Activated CD4-positive, alpha-beta memory T cell treated with anti-CD3 and anti-CD28 coated beads for 36 hours (primary cell): ENCODE measurements around the gene HNMT. TPM values are rescaled to one million over a fixed set of nuclear protein-coding genes. Genes with fewer than 3 reads are reported as not detected.
"Not testable (repeated sequence)": the region's sequence is repeated elsewhere in the genome, so short reads cannot be mapped to it uniquely, and the experiment has no call there.

Experiments
- CTCF ChIA-PET: fragments of 350-600 bp; sonication (Branson Sonifier 250); formaldehyde crosslinking; loops from one replicate; lab custom pipeline; 2021; ENCODE audit warnings: antibody characterized with exemption, inconsistent platforms; lab: Charles Lee
- POLR2A ChIA-PET: fragments of 350-600 bp; sonication (Branson Sonifier 250); formaldehyde crosslinking; loops from one replicate; lab custom pipeline; 2021; ENCODE audit warnings: antibody characterized with exemption; lab: Charles Lee
- DNase-seq: peaks from one replicate; pipeline ENCODE4 v3.0.0-alpha.2; 2020
- H3K27ac Mint-ChIP-seq: one replicate; pipeline ENCODE4 v1.8.0; 2021; ENCODE audit warnings: mixed read lengths
- H3K27me3 Mint-ChIP-seq: one replicate; pipeline ENCODE4 v1.8.0; 2021; ENCODE audit warnings: mixed read lengths
- H3K36me3 Mint-ChIP-seq: one replicate; pipeline ENCODE4 v1.8.0; 2021; ENCODE audit warnings: mixed read lengths
- H3K4me1 Mint-ChIP-seq: one replicate; pipeline ENCODE4 v1.8.0; 2021; ENCODE audit warnings: low read depth, mixed read lengths
- H3K4me3 Mint-ChIP-seq: one replicate; pipeline ENCODE4 v1.8.0; 2021; ENCODE audit warnings: mild to moderate bottlenecking, mixed read lengths
- H3K9me3 Mint-ChIP-seq: one replicate; pipeline ENCODE4 v1.8.0; 2021; ENCODE audit warnings: mixed read lengths
- intact Hi-C: fragments of 100-400 bp; cut with micrococcal nuclease; formaldehyde crosslinking; loops from one replicate; pipeline ENCODE4 v1.15.1; 2023
- total RNA-seq, 2 experiments: library from RNA; stranded (reverse); gene quantifications; one replicate each; pipeline ENCODE4 v1.2.3, GENCODE V29; 2021

HNMT gene
- total RNA-seq, 2 experiments from 2014 or later: not detected

DNA sequence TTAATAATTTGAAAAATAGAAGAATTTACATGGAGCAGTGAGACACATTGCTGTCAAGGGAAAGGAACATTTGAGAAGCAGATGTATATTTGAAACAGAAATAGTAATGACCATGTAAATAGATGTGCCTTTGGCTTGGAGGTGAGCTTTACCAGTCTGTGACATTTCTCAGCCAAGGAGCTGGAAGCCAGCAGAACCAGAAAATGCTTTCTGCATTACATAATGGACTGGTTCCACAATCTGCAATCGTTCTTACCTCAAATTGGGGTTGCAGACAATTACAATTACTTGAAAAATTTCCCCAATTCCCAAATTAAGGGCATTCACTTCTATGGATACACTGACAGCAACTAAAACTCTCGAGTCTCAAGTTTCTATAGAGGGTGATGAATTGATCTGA lies 59.7 kb downstream of the HNMT start:
- no peaks in the 10 kb centered on the region for H3K4me1 Mint-ChIP-seq
- no peaks in the 10 kb centered on the region for H3K36me3 Mint-ChIP-seq
- CTCF ChIA-PET: interaction anchor here (0.5 kb wide), 1 partner anchor 120 kb away, joined by 4 read pairs; no protein-coding TSS in a partner anchor
- POLR2A ChIA-PET: no interaction called here
- no peaks in the 10 kb centered on the region for H3K9me3 Mint-ChIP-seq
- DNase-seq: no peak
- intact Hi-C loops: no loop called here
- no peaks in the 10 kb centered on the region for H3K27me3 Mint-ChIP-seq
- H3K27ac Mint-ChIP-seq: no peak overlapping the region
- H3K4me3 Mint-ChIP-seq: no peak overlapping the region

DNA sequence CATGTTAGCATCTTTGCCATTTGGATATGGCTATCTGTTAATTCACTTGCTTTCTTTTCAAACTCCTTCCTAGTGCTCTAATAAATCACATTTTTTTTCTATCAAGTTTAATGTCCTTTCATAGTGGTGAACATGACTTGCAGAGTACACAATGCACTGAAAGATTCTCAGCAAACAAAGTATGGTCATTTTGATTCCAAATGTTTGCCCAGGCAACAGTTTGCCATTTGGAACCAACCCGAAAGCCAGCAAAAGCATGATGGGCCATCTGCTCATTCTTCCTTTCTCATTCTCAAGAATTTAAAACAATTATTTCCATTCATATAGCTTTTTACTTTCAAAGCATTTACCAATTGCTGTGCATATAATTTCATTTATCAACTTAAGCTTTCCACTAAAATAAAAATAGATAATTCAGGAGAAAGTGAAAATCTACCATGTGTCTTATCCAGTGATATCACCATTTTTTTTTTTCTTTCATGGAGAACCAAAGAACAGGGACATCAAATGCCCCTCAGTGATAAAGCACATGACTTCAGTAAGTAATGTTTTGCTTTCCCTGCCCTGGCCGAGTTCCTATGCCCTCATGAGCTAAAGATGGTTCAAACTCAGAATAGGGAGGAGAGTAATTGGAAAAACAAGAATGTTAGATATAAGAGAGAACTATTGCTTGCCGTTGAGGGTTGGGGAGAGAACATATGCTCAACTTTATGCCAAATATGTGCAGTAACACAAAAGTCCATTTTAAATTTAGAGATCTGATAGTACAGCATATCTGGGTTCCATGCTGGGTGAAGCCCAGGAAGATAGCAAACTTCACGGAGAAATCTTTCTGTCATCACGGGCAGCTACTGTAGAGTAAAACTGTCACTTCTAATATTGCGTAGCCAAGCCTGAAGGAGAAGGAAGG lies 62.1 kb downstream of the HNMT start:
- CTCF ChIA-PET: no interaction called here

DNA sequence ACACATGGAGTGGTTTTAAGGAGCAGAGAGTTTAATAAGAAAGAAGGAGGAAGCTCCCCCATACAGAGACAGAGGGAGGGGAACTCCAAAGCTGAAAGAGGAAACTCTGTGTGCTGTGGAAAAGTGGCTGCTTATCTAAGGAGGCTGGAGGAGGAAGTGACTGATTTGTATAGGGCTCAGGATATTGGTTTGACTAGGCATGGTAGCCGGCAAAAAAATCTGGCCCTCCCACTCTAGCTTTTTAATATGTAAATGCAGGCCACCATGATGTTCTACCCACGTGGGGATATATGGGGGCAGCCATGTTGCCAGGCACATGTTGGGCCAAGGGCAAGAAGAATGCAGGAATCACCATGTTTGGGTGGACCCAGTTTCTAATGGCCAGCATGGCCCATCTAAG lies 64.3 kb downstream of the HNMT start:
- no peaks in the 10 kb centered on the region for H3K27me3 Mint-ChIP-seq
- H3K27ac Mint-ChIP-seq: no peak overlapping the region
- CTCF ChIA-PET: no interaction called here
- no peaks in the 10 kb centered on the region for H3K36me3 Mint-ChIP-seq
- DNase-seq: no peak
- no peaks in the 10 kb centered on the region for H3K9me3 Mint-ChIP-seq
- H3K4me1 Mint-ChIP-seq: no peaks in the 10 kb centered on the region
- no peak overlapping the region for H3K4me3 Mint-ChIP-seq
- intact Hi-C loops: no loop called here
- POLR2A ChIA-PET: no interaction called here

More for the DNA sequence above, 62.1 kb downstream of the HNMT start:
- no peaks in the 10 kb centered on the region for H3K9me3 Mint-ChIP-seq
- no peaks in the 10 kb centered on the region for H3K27me3 Mint-ChIP-seq
- H3K4me3 Mint-ChIP-seq: no peak overlapping the region
- DNase-seq: no peak
- H3K4me1 Mint-ChIP-seq: no peaks in the 10 kb centered on the region
- intact Hi-C loops: no loop called here
- no peaks in the 10 kb centered on the region for H3K36me3 Mint-ChIP-seq
- no peak overlapping the region for H3K27ac Mint-ChIP-seq
- POLR2A ChIA-PET: no interaction called here

DNA sequence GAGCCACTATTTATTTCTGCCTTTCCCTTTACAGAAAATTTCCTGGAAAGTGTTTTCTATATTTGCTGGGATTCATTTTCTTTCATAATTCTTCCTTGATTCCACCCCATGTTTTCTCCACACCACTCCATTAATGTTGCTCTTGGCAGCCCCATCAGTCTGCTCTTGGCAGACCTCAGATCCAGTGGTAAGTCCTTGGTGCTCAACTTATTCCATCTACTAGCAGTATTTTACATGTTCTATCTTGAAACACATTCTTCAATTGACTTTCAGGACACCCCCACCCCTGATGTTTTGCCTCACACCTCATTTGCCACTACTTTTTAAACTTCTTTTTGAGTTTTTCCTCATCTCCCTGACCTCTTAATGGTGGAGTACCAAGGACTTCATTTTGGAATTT lies 65.0 kb downstream of the HNMT start:
- H3K9me3 Mint-ChIP-seq: no peaks in the 10 kb centered on the region
- DNase-seq: no peak
- no peak overlapping the region for H3K4me3 Mint-ChIP-seq
- H3K27me3 Mint-ChIP-seq: no peaks in the 10 kb centered on the region
- H3K27ac Mint-ChIP-seq: no peak overlapping the region
- H3K36me3 Mint-ChIP-seq: no peaks in the 10 kb centered on the region
- ChIA-PET POLR2A (no interaction called here), CTCF (no interaction called here)
- intact Hi-C loops: no loop called here
- no peaks in the 10 kb centered on the region for H3K4me1 Mint-ChIP-seq

DNA sequence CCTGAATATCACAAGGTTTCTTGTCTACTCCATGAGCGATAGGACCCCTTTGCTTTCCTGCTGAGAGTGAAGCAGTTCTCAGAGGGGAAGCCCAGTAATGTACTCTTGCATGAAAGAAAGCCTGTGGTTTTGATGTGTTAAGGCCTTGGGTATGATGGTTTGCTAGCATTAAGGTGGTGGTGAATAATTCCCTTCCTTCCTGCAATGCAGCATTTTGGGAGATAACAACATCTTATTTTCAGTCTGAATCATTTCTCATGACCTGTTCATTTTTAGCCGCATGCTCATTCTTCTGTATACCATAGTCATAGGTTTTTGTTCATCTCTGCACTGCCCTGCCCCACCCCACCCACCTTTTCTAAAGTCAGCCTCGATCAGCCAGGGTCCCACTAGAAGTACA lies 66.2 kb downstream of the HNMT start:
- no peaks in the 10 kb centered on the region for H3K36me3 Mint-ChIP-seq
- ChIA-PET CTCF (no interaction called here), POLR2A (no interaction called here)
- H3K27ac Mint-ChIP-seq: no peak overlapping the region
- H3K9me3 Mint-ChIP-seq: no peaks in the 10 kb centered on the region
- intact Hi-C loops: no loop called here
- DNase-seq: no peak
- H3K4me3 Mint-ChIP-seq: no peak overlapping the region
- no peaks in the 10 kb centered on the region for H3K4me1 Mint-ChIP-seq
- H3K27me3 Mint-ChIP-seq: no peaks in the 10 kb centered on the region

DNA sequence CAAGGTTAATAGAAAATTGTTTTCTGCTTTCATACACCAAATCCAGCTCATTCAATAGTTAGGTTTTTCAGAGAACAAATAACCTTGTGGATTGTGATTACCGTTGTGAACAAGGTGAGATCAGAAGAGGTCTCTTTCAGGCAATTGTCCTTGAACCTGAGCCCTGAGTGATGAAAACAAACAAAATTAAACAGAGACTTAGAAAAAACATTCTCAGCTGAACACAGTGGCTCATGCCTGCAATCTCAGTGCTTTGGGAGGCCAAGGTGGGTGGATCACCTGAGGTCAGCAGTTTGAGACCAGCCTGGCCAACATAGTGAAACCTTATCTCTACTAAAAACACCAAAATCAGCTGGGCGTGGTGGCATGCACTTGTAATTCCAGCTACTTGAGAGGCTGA lies 68.1 kb downstream of the HNMT start:
- ChIA-PET CTCF (no interaction called here), POLR2A (no interaction called here)
- no peak for DNase-seq
- H3K27me3 Mint-ChIP-seq: no peaks in the 10 kb centered on the region
- H3K9me3 Mint-ChIP-seq: no peaks in the 10 kb centered on the region
- intact Hi-C loops: no loop called here
- no peaks in the 10 kb centered on the region for H3K4me1 Mint-ChIP-seq
- H3K27ac Mint-ChIP-seq: no peak overlapping the region
- H3K36me3 Mint-ChIP-seq: no peaks in the 10 kb centered on the region
- H3K4me3 Mint-ChIP-seq: no peak overlapping the region

DNA sequence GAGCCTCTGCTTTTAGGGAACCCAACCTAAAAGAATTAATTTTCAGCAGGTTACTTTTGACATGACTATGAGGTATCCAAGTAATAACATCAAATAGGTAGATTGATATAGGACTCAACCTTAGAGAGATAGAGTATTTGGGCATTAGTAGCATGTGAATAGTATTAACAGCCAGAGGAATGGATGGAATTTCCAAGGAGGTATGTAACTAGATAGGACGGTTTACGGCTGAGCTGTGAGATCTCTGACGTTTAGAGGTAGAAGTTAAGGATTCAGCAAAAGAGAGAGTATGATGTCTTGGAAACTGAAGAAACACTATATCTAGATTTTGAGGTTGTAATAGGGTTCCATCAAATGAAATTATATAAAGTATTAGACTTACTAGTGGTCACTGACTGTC lies 70.3 kb downstream of the HNMT start:
- H3K4me1 Mint-ChIP-seq: no peaks in the 10 kb centered on the region
- CTCF ChIA-PET: no interaction called here

DNA sequence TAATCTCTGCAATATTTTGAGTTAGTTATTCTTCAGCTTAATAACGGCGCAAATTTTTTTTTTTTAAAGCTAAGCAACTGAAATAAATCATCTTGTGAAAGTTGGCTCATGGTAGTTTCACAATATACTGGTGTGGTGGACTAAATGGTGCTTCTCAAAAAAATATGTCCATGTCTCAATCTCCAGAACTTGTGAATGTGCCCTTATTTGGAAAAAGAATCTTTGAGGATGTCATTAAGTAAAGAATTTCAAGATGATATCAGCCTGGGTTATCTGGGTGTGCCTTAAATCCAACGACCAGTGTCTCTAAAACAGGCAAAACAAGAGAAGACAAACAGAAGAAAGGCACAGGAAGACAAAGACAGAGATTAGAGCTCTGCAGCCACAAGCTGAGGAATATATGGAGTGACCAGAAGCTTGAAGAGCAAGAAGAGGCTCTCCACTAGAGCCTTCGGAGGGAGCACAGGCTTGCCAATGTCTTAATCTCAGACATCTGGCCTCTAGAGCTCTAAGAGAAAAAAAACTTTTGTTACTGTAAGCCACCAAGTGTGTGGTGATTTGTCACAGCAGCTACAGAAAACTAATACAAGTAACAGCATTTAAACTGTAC lies 71.4 kb downstream of the HNMT start:
- DNase-seq: no peak
- Mint-ChIP-seq H3K9me3 (no peaks in the 10 kb centered on the region), H3K4me1 (no peaks in the 10 kb centered on the region), H3K4me3 (no peak overlapping the region), H3K27me3 (no peaks in the 10 kb centered on the region), H3K36me3 (no peaks in the 10 kb centered on the region), H3K27ac (no peak overlapping the region)
- CTCF ChIA-PET: no interaction called here
- intact Hi-C loops: no loop called here
- POLR2A ChIA-PET: no interaction called here

More for the DNA sequence above, 70.3 kb downstream of the HNMT start:
- intact Hi-C loops: no loop called here
- H3K27ac Mint-ChIP-seq: no peak overlapping the region
- DNase-seq: no peak
- no peaks in the 10 kb centered on the region for H3K9me3 Mint-ChIP-seq
- H3K27me3 Mint-ChIP-seq: no peaks in the 10 kb centered on the region
- H3K36me3 Mint-ChIP-seq: no peaks in the 10 kb centered on the region
- no peak overlapping the region for H3K4me3 Mint-ChIP-seq
- POLR2A ChIA-PET: no interaction called here

DNA sequence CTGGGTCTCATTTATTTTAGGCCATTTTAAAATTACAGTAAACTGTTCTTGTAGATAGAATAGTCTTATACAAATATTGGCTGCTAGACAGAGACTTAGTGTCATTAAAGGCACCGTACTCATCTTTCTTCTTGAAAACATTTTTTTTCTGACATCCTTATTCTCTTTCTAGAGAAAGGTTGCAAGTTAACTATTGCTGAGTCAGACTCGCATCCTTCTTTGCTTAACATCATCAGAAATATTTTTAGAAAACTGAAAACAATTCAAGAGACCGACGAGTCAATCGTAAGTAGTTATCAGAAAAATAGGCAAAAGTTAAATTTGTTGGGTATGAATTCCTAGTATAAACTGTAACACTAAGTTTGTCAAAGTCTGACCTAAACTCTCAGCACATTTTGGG lies 72.2 kb downstream of the HNMT start:
- ChIA-PET CTCF (no interaction called here), POLR2A (no interaction called here)
- H3K4me3 Mint-ChIP-seq: no peak overlapping the region
- no peaks in the 10 kb centered on the region for H3K4me1 Mint-ChIP-seq
- H3K36me3 Mint-ChIP-seq: no peaks in the 10 kb centered on the region
- H3K9me3 Mint-ChIP-seq: no peaks in the 10 kb centered on the region
- H3K27me3 Mint-ChIP-seq: no peaks in the 10 kb centered on the region
- no peak overlapping the region for H3K27ac Mint-ChIP-seq
- intact Hi-C loops: no loop called here
- DNase-seq: no peak

DNA sequence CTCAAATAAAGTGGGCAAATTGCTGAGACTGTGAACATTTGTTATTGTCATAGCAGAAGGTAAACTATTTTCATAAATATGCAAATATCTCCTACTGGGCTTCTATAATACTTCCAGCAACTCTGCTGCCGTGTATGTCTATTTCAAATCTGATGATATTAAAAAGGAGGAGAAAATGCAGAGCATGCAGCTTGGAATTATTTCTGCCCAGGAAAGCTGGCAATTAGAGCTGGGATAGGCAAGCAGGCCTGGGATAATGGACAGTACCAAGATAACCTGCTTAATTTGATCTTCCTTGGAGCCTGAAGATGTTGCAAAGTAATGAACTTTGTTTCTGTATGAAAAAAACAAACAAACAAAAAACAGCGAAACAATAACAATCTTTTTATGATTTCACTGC lies 72.8 kb downstream of the HNMT start:
- Mint-ChIP-seq H3K9me3 (no peaks in the 10 kb centered on the region), H3K4me1 (no peaks in the 10 kb centered on the region), H3K27ac (no peak overlapping the region), H3K36me3 (no peaks in the 10 kb centered on the region), H3K4me3 (no peak overlapping the region), H3K27me3 (no peaks in the 10 kb centered on the region)
- no peak for DNase-seq
- ChIA-PET POLR2A (no interaction called here), CTCF (no interaction called here)
- intact Hi-C loops: no loop called here

DNA sequence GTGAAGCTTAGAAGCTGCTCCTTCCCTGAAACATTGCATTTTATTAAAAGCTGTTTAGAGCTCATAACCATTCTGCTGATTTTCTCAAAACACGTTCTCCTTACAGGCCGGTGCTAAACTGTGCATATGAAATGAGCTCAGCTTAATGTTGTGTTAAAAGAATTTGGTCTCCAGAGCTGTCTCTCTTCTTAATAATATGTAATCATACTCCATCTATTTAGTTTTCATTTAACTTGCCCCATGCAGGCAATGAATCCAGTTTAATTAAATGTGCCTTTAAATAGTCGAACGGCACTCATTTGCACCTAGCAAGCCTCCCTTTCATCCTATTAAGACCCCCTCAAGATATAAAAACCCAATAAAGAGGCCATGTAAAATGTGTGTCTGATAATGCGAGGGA lies 76.3 kb downstream of the HNMT start:
- POLR2A ChIA-PET: no interaction called here
- DNase-seq: no peak
- no peaks in the 10 kb centered on the region for H3K27me3 Mint-ChIP-seq
- no peaks in the 10 kb centered on the region for H3K36me3 Mint-ChIP-seq
- H3K4me3 Mint-ChIP-seq: no peak overlapping the region
- intact Hi-C loops: no loop called here
- H3K27ac Mint-ChIP-seq: no peak overlapping the region
- no peaks in the 10 kb centered on the region for H3K4me1 Mint-ChIP-seq
- H3K9me3 Mint-ChIP-seq: peaks cover 9% of the 10 kb centered on the region
- CTCF ChIA-PET: no interaction called here

DNA sequence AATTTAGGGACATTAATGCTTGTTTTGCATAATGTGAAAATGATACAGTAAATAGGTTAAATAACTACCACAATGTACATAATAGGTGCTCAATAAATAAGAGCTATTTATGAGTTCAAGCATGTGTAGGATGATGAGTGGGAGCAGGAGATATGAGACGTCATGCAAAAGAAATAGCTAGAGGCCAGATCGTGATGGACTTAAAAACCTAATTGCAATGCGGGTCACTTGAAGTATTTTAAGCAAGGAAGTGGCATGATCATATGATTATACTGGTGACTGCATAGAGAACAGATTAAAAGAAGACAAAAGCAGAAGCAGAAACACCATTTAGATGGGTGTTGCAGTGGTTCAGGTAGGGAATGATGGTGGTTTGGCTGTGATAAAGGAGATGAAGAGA lies 78.0 kb downstream of the HNMT start:
- H3K9me3 Mint-ChIP-seq: peaks cover 9% of the 10 kb centered on the region
- no peaks in the 10 kb centered on the region for H3K4me1 Mint-ChIP-seq
- DNase-seq: no peak
- intact Hi-C loops: no loop called here
- H3K4me3 Mint-ChIP-seq: no peak overlapping the region
- CTCF ChIA-PET: no interaction called here
- H3K27ac Mint-ChIP-seq: no peak overlapping the region
- POLR2A ChIA-PET: no interaction called here
- H3K36me3 Mint-ChIP-seq: no peaks in the 10 kb centered on the region
- no peaks in the 10 kb centered on the region for H3K27me3 Mint-ChIP-seq

DNA sequence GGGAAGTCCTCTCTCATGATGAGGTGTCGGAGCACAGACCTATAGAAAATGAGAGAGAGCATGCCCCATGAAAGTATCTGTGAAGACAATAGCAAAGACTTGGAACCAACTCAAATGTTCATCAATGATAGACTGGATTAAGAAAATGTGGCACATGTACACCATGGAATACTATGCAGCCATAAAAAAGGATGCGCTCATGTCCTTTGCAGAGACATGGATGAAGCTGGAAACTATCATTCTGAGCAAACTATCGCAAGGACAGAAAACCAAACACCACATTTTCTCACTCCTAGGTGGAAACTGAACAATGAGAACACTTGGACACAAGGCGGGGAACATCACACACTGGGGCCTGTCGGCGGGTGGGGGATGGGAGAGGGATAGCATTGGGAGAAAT lies 79.3 kb downstream of the HNMT start:
- H3K4me3 Mint-ChIP-seq, CTCF ChIA-PET, H3K36me3 Mint-ChIP-seq, POLR2A ChIA-PET, H3K27me3 Mint-ChIP-seq, H3K27ac Mint-ChIP-seq, DNase-seq, H3K4me1 Mint-ChIP-seq, H3K9me3 Mint-ChIP-seq, intact Hi-C loops: not testable (repeated sequence)
